Measurements from ENCODE around the gene TMEM248.
"Not testable (repeated sequence)": the region's sequence is repeated elsewhere in the genome, so short reads cannot be mapped to it uniquely, and the experiment has no call there.

The TMEM248 gene

DNA sequence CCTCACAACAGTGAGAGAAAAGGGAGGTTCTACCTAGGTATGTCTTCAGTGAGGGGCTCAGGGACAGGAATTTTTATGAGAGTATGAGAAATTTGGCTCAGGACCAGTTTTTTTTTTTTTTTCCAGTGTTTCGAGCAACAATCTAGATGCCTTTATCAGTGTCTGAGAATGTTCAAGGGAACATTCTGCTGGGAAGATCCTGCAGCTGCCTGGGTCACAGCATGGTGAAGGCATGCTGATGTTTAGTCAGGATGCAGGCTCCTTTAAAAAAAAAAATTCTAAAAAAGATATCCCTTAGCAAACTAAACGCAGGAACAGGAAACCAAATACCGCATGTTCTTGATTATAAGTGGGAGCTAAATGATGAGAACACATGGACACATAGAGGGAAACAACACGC is 43.4 kb downstream of the TMEM248 start:
- TF ChIP-seq, protein P1, sequence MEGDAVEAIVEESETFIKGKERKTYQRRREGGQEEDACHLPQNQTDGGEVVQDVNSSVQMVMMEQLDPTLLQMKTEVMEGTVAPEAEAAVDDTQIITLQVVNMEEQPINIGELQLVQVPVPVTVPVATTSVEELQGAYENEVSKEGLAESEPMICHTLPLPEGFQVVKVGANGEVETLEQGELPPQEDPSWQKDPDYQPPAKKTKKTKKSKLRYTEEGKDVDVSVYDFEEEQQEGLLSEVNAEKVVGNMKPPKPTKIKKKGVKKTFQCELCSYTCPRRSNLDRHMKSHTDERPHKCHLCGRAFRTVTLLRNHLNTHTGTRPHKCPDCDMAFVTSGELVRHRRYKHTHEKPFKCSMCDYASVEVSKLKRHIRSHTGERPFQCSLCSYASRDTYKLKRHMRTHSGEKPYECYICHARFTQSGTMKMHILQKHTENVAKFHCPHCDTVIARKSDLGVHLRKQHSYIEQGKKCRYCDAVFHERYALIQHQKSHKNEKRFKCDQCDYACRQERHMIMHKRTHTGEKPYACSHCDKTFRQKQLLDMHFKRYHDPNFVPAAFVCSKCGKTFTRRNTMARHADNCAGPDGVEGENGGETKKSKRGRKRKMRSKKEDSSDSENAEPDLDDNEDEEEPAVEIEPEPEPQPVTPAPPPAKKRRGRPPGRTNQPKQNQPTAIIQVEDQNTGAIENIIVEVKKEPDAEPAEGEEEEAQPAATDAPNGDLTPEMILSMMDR (IDR thresholded peaks at IDR 0.05; ENCODE audit: borderline replicate concordance, insufficient read depth, low read depth, low read length), result no peak
- no peak overlapping the region for H3K4me3 ChIP-seq (ENCODE audit: low read depth, low read length)

DNA sequence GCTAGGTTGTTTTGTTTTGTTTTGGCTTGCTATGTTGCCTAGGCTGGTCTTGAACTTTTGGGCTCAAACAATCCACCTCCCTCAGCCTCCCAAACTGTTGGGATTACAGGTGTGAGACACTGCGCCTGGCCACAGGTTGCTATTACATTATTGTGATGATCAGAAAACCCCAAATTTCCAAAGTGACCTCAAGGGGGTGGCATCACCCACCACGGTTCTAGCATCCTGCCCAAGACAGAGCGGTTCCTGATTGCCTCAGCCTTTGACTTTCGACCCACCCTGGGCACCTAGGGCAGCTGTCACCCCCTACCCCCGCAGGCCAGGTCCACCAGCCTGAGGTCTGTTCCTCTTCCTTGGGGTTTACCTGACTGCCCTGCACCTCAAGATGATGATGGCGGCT is 46.0 kb downstream of the TMEM248 start:
- TF ChIP-seq, protein P1 (IDR thresholded peaks at IDR 0.05; ENCODE audit: borderline replicate concordance, insufficient read depth, low read depth, low read length), result no peak
- no peak overlapping the region for H3K4me3 ChIP-seq (ENCODE audit: low read depth, low read length)

DNA sequence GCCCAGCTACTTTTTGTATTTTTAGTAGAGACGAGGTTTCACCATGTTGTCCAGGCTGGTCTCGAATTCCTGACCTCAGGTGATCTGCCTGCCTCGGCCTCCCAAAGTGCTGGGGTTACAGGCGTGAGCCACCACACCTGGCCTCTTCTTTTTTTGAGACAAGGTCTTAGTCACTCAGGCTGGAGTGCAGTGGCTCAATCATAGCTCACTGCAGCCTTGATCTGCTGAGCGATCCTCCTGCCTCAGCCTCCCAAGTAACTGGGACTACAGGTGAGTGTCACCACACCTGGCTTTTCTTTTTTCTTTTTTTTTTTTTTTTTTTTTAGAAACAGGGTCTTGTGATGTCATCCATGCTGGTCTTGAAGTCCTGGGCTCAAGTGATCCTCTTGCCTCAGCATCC is 48.0 kb downstream of the TMEM248 start:
- H3K4me3 ChIP-seq (ENCODE audit: low read depth, low read length), result not testable (repeated sequence)

DNA sequence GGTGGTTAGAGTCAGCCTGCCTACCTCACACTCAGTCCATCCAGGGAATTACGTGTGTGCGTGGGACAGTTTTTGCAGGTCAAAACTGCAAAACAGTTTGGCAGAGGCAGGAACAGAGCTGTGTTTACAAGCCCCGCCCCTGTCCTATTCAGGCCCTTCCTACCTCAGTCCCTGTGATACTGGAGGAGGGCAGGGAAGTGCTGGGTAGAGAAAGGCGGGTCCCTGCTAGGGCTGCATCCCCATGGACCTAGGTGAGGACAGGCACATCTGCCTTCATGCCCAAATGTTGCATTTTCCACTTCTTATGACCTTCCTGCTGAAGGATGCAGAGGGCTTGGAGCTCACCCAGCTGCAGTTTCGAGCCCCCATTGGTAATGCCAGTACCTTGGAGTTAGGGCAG is 49.3 kb downstream of the TMEM248 start:
- H3K4me3 ChIP-seq (ENCODE audit: low read depth, low read length), result no peak overlapping the region
- TF ChIP-seq, protein P1 (IDR thresholded peaks at IDR 0.05; ENCODE audit: borderline replicate concordance, insufficient read depth, low read depth, low read length), result no peak

DNA sequence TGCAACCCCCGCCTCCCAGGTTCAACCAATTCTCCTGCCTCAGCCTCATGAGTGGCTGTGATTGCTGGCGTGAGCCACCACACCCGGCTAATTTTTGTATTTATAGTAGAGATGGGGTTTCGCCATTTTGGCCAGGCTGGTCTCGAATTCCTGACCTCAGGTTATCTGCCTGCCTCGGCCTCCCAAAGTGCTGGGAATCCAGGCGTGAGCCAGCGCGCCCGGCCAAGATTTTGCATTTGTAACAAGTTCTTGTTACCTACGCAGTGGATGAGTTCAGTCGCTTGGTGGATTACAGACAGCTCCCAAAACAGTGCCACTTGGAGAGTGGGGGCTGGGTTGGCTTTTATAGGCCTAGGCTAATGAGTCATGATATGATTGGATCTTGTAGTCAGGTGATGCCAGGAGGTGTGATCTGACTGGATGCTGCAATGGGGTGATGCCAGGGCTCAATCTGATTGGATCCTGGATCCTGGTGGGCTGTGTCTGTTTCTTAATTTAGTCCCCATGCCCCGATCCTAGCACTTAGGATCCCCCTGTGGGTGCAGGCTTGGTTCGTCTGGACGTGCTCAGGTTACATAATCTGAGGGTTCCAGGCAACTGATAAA is 54.1 kb downstream of the TMEM248 start:
- TF ChIP-seq, protein P1 (IDR thresholded peaks at IDR 0.05; ENCODE audit: borderline replicate concordance, insufficient read depth, low read depth, low read length), result no peak
- H3K4me3 ChIP-seq (ENCODE audit: low read depth, low read length), result no peak overlapping the region

DNA sequence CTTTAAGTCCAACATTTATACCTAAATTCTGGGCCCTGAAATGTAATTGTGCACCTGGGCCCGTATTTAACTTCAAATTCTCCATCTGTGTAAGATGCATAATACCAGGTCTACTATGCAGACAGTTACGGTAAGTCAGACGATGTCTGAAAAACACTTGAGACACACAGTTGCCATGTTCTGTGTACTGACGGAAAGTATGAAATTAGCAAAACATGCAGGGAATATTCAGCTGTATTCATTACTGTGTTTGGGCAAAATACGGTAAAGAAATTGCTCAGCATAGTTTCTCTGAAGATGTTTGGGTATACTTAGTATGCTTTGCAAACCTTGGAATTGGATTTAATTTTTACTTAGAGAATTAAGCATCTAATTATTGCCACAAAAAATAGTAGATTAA is 57.3 kb downstream of the TMEM248 start:
- not testable (repeated sequence) for H3K4me3 ChIP-seq (ENCODE audit: low read depth, low read length)

DNA sequence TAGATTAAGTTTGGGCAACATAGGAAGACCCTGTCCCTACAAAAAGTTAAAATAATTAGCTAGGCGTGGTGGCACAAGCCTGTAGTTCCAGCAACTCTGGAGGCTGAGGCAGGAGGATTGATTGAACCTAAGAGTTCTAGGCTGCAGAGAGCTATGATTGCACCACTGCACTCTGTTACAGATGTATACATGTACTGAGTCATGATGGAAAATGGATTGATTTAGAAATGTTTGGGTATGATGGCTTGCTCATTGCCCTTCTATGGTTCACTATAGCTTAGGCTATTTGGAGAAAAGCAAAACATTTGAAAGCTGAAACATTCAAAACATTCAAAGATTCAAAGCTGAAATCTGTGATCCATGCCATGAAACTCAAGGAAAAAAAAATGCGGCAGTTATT is 58.0 kb downstream of the TMEM248 start:
- H3K4me3 ChIP-seq (ENCODE audit: low read depth, low read length), result not testable (repeated sequence)

DNA sequence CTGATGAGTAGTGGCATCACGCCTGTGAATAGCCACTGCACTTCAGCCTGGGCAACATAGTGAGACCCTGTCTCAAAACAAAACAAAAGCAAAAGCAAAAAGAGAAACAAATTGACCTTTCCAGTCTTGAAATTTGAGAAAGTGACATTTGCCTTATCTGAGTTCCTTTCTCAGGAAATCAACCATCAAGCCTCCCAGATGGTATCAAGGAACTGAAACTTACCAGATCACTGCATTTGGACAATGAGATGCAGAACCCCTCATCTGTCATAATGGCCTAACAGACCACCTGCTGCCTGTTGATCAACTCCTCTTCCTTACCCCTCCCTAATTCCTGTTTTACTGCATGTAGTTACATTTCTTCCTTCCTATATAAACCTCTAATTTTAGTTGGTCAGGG is 59.3 kb downstream of the TMEM248 start:
- not testable (repeated sequence) for H3K4me3 ChIP-seq (ENCODE audit: low read depth, low read length)

DNA sequence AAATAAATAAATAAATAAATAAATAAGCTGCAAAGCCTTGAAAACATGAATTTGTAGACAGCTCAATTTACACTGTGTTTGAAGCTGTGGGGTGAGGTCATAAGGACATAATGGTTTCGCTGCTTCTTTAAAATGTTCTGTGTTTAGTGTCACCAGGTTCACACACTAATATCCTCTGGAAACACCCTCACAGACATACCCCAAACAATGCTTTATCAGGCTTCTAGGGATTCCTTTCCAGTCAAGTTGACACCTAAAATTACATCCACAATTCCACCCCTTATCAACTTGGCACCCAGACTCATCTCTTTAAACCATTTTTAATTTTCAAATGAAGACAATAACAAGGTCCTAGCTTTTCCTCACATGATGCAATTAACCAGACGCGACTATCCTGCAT is 68.5 kb downstream of the TMEM248 start:
- not testable (repeated sequence) for H3K4me3 ChIP-seq (ENCODE audit: low read depth, low read length)

DNA sequence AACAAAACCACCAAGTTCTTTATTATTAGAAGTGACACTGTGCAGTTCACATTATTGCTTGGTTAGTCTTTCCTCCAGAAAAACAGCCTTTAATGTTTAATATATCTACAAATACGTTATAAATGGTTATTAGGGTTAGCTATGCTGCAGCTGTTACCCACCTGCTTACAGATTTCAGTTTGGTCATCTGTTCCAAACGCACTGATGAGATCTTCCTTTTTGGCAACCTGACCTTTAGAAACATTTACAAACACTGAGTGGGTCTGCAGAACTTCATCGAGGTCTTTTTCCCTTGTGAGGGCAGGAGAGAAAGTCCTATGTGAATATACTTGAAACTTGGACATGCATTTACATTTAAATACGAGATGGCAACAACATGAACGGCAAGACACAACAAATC is 73.0 kb downstream of the TMEM248 start:
- H3K4me3 ChIP-seq (ENCODE audit: low read depth, low read length), result not testable (repeated sequence)

DNA sequence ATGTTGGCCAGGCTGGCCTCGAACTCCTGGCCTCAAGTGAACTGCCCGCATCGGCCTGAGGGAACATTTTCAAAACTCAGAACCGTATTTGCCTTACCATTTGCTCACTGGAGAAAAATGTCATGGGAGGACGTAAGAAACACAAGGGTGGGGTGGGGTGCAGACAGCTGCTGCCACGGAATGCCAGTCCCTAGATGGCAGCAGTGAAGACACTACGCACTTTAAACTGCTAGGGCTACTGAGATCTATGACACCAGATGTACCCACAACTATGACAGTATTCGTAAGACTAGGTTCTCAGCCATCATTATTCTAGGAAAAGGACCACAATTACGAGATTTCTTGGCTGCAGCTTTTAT is 73.6 kb downstream of the TMEM248 start:
- peak overlapping the region; percentile 61 for H3K4me3 ChIP-seq (ENCODE audit: low read depth, low read length)

DNA sequence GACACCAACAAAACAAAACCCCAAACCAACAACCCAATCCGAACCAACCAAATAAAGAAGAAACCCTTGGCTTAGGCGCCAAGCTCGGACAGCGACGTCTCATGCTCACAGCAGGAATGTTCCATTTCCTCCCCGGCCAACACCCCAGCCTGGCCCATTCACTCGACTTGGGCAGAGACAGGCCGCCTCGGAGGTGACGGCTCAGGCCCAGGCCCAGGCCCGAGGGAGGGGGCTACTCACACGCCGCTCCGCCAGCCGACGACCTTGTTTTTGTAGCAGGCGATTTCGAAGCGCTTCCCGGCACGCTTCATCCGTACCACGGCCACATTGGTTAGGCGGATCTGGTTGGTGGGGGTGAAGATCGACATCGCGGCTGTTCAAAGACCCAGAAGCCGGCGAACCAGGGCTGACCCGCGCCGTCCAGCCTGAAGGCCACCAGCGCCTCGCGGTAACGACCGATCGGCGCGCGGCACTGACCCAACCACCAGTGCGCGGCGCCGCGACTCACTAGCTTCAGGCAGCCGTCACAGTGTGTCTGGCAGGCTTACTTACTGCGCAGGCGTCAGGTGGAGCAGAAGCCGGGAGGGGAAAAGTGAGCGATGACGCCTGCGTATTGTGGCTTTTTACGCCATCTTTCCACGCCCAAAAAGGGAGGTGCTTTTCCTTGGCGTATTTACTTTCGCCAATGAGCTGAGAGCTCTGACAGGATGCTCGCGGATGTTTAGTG is 74.2 kb downstream of the TMEM248 start, which contains the start of gene SBDS:
TSS of gene SBDS (minus strand) at position 537 of the 727 bp plus-strand sequence. CDS start at position 368, 169 bp downstream.
- peak within 1 kb of the TSS; percentile 61 for H3K4me3 ChIP-seq (ENCODE audit: low read depth, low read length)

DNA sequence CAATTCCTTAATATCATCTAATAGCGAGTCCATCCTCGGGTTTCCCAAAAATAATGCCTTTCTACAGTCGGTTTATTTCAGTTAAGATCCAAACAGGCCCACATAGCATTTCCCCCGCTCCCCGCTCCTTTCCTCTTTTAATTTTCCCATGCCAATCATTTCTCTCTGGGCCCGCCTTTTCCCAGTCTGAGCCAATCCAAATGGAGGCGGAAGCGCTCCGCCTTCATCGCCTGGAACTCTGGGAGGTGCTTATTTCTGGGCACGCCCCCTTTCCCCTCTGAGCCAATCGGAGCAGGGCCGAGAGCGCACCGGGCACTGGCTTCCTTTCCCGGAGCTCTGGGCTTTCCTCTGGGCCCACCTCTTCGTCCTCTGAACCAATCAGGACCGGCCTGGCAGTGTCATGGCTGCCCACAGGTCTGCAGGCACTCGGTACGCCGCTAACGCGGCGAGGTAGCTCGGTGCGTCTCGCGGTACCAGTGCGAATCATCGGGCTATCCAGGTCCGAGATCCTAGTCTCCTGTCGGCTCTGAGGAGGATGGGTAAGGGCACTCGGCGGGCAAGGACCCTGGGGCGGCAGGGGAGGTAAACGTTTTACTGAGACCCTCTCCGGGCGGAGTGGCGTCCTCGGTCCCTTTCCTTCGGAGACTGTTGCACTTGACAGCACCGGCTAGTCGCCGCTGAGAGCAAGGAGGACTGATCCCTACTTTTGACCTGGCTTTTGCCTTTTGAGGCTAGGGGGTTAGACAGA is 75.6 kb downstream of the TMEM248 start, which contains the start of gene TYW1:
TSS of gene TYW1 (plus strand) at position 390 of the 748 bp plus-strand sequence. CDS start at position 536, 146 bp downstream.
- H3K4me3 ChIP-seq (ENCODE audit: low read depth, low read length), result peak within 1 kb of the TSS; percentile 81

DNA sequence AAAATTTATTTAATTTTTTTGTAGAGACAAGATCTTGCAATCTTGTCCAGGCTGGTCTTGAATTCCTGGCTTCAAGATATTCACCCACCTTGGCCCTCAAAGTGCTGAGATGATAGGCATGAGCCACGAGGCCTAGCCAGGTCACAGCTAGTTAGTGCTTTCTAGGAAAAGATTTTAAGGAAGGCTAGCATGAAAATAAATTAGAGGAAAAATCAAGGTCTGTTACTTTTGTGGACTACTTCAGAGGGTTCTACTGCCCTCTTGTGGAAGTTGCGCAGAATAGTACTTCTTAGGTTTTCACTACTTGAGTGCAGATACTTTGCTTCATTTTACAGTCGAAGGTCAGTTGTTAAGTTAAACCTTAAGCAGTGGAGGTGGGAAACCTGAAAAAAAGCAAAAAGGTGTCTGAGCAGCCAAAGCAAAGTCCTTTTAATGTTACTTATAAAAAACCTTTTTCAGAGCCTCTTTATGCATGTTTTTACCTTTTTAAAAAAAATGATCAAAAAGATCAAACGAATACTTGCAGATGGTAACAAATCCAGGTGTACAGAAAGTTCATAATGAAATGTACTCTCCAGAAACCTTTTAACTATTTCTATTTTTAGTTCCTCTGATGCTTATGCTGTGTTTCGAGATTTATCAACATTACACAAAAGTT is 79.7 kb downstream of the TMEM248 start:
- H3K4me3 ChIP-seq (ENCODE audit: low read depth, low read length), result not testable (repeated sequence)

Data from GM12875 (cell line).